ENCODE results near the gene MTPN. TPM values are rescaled to one million over a fixed set of nuclear protein-coding genes. Genes with fewer than 3 reads are reported as not detected.

The MTPN gene
- total and polyA plus RNA-seq, 10 of the 15 experiments (the other 5 are each of a cell fraction or from before 2014, with no cell fraction given), result 38.7 to 146 (median 85.4) TPM

- in situ Hi-C loops (cut with MboI) (loop anchor here (10.0 kb wide), 1 partner anchor 314 kb away; the partner anchor contains the start of gene STMP1), intact Hi-C loops (cut with micrococcal nuclease; ENCODE audit: unreplicated experiment) (loop anchor here (10.0 kb wide), 2 partner anchors 314 to 474 kb away; partner anchors contain the start of gene STMP1)
- no peak overlapping the region for H3K27ac ChIP-seq (ENCODE audit: control insufficient read depth, insufficient read depth)
- H2AFZ ChIP-seq (ENCODE audit: control insufficient read depth, low read depth, low read length), result no peak overlapping the region
- no peaks in the 10 kb centered on the region; the same call in 2 of the 3 replicates for H3K9me3 ChIP-seq (replicated peaks; ENCODE audit: control insufficient read depth, insufficient read depth, low read length)
- no peaks in the 10 kb centered on the region for H3K36me3 ChIP-seq (ENCODE audit: control insufficient read depth in 2 of 2, insufficient read depth in 2 of 2, low read length in 1 of 2)
- no peak overlapping the region for H3K4me3 ChIP-seq
- peaks cover 41% of the 10 kb centered on the region for H3K79me2 ChIP-seq (ENCODE audit: control insufficient read depth, insufficient read depth, low read length)
- no peak for ATAC-seq
- no peak overlapping the region for H3K9ac ChIP-seq (ENCODE audit: control insufficient read depth, insufficient read depth, low read length)
- H3K4me1 ChIP-seq (ENCODE audit: control insufficient read depth, insufficient read depth, low read length), result peaks cover 21% of the 10 kb centered on the region
- TF ChIP-seq TCF12 (IDR thresholded peaks at IDR 0.05; ENCODE audit: low read depth, low read length), result no peak
- no peak for TF ChIP-seq EZH2 (IDR thresholded peaks at IDR 0.05; ENCODE audit: borderline replicate concordance, control insufficient read depth, low read depth, low read length)
- TF ChIP-seq SPI1 (IDR thresholded peaks at IDR 0.05; ENCODE audit: borderline replicate concordance, insufficient read depth, low read depth, low read length), result no peak
- no peak for TF ChIP-seq ZBED1 (IDR thresholded peaks at IDR 0.05; ENCODE audit: borderline replicate concordance)
- TF ChIP-seq, protein P1, sequence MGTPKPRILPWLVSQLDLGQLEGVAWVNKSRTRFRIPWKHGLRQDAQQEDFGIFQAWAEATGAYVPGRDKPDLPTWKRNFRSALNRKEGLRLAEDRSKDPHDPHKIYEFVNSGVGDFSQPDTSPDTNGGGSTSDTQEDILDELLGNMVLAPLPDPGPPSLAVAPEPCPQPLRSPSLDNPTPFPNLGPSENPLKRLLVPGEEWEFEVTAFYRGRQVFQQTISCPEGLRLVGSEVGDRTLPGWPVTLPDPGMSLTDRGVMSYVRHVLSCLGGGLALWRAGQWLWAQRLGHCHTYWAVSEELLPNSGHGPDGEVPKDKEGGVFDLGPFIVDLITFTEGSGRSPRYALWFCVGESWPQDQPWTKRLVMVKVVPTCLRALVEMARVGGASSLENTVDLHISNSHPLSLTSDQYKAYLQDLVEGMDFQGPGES (IDR thresholded peaks at IDR 0.05), result no peak
- no peak for TF ChIP-seq SP1 (IDR thresholded peaks at IDR 0.05; ENCODE audit: low read depth, low read length)
- 0 out of 2 replicates have a peak, but pooled peaks cover 3% of the 10 kb centered on the region for H4K20me1 ChIP-seq (ENCODE audit: control insufficient read depth, insufficient read depth)
- ChIA-PET SMC1A (ENCODE audit: uncharacterized antibody, unreplicated experiment) (interaction anchor here (1.8 to 2.4 kb wide), 2 partner anchors 13 to 14 kb away, joined by 5 to 11 read pairs; no protein-coding TSS in a partner anchor), RAD21 (ENCODE audit: unreplicated experiment) (interaction anchor here (1.1 kb wide), 1 partner anchor 17 kb away, joined by 3 read pairs; no protein-coding TSS in a partner anchor), CTCF (interaction anchor here (1.2 kb wide), 1 partner anchor 13 kb away, joined by 5 read pairs; no protein-coding TSS in a partner anchor), POLR2A (interaction anchor here (1.2 to 4.3 kb wide), 2 partner anchors 12 to 34 kb away, joined by 3 to 27 read pairs; no protein-coding TSS in a partner anchor)
- no peak overlapping the region for H3K4me2 ChIP-seq (ENCODE audit: control insufficient read depth, insufficient read depth)
- DNase-seq (ENCODE audit: low read depth, low spot score), result no peak
- WGBS (ENCODE audit: insufficient coverage, insufficient replicate concordance, low lambda C conversion rate, missing lambda C conversion rate), result 100% methylated on average over 4 of the region's 4 CpGs
- no peak for FAIRE-seq
- H3K27me3 ChIP-seq (replicated peaks in 1 of 2; ENCODE audit: control insufficient read depth in 2 of 2, insufficient read depth in 2 of 2, low read length in 1 of 2), result no peaks in the 10 kb centered on the region
- BruUV-seq (replicated peaks), result no TSS peak
Measured at GRCh38 chr7:135978624-135979023, 1.5 kb upstream of the MTPN start.

All from GM12878 (cell line).